GM06990 (cell line): ENCODE measurements around the gene ZNF654.

Experiments
- DNase-seq: peaks from one replicate; pipeline ENCODE4 v3.0.0-alpha.2; 2011; ENCODE audit not compliant: insufficient read length; ENCODE audit errors: extremely low read depth
- H3K27me3 ChIP-seq: replicated peaks from 2 replicates; pipeline ENCODE4 v1.6.0; 2011; ENCODE audit warnings: low read length; ENCODE audit not compliant: control insufficient read depth, insufficient read depth
- H3K36me3 ChIP-seq: 2 replicates; pipeline ENCODE4 v1.5.1; 2011; ENCODE audit warnings: low read length; ENCODE audit not compliant: control insufficient read depth, insufficient read depth
- H3K4me3 ChIP-seq: replicated peaks from 2 replicates; pipeline ENCODE4 v1.5.1; 2011; ENCODE audit warnings: low read depth, mild to moderate bottlenecking, control low read depth, low read length
- TF ChIP-seq, protein P1 (sequence below): IDR thresholded peaks from 2 replicates; pipeline ENCODE4 v1.5.1; 2011; ENCODE audit warnings: low read length, control low read depth, mild to moderate bottlenecking, inconsistent platforms; ENCODE audit not compliant: insufficient read depth, poor library complexity, severe bottlenecking

ZNF654 gene

DNA sequence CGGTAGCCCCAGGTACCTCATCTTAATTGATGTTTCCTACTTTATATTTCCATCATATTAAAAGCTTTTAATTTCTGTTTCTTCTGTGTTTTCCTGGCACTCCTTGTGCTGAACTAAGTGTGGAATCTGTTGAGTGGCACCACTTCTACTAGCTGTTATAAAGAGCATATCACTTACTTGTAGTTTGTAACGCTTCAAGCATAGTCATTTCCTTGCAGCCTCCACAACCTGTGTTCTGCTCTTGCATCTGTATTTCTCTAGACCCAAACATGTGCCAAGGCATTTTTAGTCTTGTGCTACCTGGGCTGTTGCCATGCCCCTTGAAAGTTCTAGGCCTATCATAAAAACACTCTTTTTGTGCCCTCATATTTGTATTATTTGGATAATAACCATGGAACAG, 16.0 kb downstream of the ZNF654 start:
- TF ChIP-seq, protein P1, sequence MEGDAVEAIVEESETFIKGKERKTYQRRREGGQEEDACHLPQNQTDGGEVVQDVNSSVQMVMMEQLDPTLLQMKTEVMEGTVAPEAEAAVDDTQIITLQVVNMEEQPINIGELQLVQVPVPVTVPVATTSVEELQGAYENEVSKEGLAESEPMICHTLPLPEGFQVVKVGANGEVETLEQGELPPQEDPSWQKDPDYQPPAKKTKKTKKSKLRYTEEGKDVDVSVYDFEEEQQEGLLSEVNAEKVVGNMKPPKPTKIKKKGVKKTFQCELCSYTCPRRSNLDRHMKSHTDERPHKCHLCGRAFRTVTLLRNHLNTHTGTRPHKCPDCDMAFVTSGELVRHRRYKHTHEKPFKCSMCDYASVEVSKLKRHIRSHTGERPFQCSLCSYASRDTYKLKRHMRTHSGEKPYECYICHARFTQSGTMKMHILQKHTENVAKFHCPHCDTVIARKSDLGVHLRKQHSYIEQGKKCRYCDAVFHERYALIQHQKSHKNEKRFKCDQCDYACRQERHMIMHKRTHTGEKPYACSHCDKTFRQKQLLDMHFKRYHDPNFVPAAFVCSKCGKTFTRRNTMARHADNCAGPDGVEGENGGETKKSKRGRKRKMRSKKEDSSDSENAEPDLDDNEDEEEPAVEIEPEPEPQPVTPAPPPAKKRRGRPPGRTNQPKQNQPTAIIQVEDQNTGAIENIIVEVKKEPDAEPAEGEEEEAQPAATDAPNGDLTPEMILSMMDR: no peak
- no peak for DNase-seq
- Histone ChIP-seq H3K27me3 (no peaks in the 10 kb centered on the region), H3K36me3 (no peaks in the 10 kb centered on the region), H3K4me3 (no peak overlapping the region)

DNA sequence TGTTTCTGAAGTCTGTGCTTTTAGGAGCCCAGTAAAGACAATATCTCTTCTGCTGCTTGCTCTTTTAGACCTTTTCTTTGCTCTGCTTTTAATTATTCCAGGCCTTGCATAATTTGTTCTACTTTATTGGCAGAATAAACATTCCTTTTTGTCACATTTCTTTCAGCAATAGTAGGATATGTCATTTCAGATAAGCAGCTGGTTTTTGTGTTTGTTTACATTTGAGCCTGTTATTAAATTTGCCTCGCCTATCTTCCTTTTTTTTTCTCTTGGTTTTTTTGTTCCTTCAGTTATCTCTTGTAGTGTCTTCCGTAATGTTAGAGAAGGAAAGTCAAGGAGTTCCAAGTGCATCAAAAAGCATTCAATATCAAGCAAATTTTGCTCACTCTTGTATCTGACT, 16.4 kb downstream of the ZNF654 start:
- TF ChIP-seq, protein P1: no peak
- Histone ChIP-seq H3K36me3 (no peaks in the 10 kb centered on the region), H3K27me3 (no peaks in the 10 kb centered on the region), H3K4me3 (no peak overlapping the region)
- no peak for DNase-seq

DNA sequence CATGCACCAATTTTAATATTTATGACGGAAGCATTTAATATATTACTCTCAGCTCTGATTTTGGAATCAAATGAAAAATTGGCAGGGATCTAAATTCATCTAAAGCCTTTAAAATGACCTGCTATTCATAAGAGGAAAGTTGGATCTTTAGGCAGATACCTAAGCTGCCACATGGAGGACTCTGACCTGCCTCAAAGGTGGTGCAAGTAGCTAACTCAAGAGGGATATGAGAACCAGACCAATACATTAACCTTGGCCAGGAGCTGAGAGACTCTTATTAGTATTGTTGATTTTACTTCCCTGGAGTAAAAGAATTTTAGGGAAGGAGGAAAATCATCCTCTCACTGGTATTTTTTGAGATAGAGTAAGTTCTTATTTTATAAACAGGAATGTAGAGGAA, 17.7 kb downstream of the ZNF654 start:
- DNase-seq: no peak
- Histone ChIP-seq H3K27me3 (no peaks in the 10 kb centered on the region), H3K4me3 (no peak overlapping the region), H3K36me3 (no peaks in the 10 kb centered on the region)
- TF ChIP-seq, protein P1: no peak

DNA sequence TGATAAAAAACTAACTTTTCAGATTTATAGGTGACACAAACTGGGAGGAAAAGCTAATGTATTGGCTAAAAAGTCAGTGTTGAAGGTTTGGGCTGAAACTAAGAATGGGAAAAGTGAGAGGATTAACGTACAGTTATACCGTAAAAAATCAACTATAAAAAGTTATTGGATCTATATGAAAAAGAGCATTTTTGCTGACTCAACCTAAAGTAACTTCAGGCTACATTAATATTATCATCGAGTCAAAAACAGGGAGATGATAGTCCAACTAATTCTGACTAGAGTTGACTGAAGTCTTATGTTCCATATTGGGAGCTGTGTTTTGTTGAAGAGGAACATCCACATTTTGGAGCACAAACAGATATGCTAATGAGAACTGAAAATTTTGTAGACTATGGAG, 19.9 kb downstream of the ZNF654 start:
- TF ChIP-seq, protein P1: no peak
- H3K4me3 ChIP-seq: no peak overlapping the region
- no peak for DNase-seq
- no peaks in the 10 kb centered on the region for H3K27me3 ChIP-seq
- H3K36me3 ChIP-seq: no peaks in the 10 kb centered on the region

DNA sequence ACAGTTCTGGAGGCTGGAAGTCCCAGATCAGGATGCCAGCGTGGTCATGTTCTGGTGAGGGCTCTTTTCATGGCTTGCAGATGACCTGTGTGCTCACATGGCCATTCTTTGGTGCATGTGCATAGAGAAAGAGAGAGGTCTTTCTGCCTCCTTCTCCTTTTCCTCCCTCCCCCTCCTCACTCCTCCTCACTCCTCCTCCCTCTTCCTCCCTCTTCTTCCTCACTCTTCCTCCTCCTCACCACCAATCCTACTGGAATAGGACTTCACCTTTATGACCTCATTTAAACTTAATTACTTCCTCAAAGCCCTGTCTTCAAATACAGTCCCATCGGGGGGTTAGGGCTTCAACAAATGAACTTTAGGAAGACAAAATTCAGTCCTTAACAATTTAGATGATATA, 23.8 kb downstream of the ZNF654 start:
- TF ChIP-seq, protein P1: no peak
- Histone ChIP-seq H3K4me3 (no peak overlapping the region), H3K36me3 (no peaks in the 10 kb centered on the region; the same call in 1 of the 2 replicates), H3K27me3 (no peaks in the 10 kb centered on the region)
- DNase-seq: no peak

DNA sequence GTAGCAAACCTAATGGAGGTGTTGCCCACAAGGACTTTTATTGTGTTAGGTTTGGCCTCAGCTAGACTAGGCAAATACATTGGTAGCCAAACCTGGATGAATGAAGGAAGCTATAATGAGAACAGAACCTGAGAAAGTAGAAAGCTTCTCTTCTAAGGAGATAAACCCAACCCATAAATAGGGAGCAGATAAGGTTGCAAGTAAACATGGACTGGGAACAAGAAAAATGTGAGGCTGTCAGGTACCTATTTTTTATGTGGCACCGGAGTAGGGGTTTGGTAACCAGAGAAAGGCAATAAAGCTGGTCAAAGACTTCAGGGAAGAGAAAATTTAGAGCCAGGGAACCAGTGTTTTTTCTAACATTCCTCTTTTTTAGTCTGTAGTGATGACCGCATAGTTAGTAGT, 25.0 kb downstream of the ZNF654 start:
- no peaks in the 10 kb centered on the region; the same call in 1 of the 2 replicates for H3K36me3 ChIP-seq
- DNase-seq: no peak
- H3K4me3 ChIP-seq: no peak overlapping the region

More for the DNA sequence above, 25.0 kb downstream of the ZNF654 start:
- TF ChIP-seq, protein P1: no peak
- H3K27me3 ChIP-seq: no peaks in the 10 kb centered on the region
